K562 (cell line): Measurements from ENCODE around the gene C20orf96. TPM values are rescaled to one million over a fixed set of nuclear protein-coding genes. Genes with fewer than 3 reads are reported as not detected.

Source experiments
- HDGF ChIP-seq: fragments of 450-650 bp; IDR thresholded peaks from 2 replicates; pipeline ENCODE4 v1.6.1; 2016
- NCOA1 ChIP-seq: fragments of 450-650 bp; IDR thresholded peaks from 2 replicates; pipeline ENCODE4 v1.6.1; 2016; ENCODE audit warnings: low read depth
- NCOR1 ChIP-seq: fragments of 450-650 bp; IDR thresholded peaks from 2 replicates; pipeline ENCODE4 v1.6.1; 2016; ENCODE audit warnings: mild to moderate bottlenecking, moderate library complexity
- PYGO2 ChIP-seq: fragments of 450-650 bp; IDR thresholded peaks from 2 replicates; pipeline ENCODE4 v1.6.1; 2016; ENCODE audit warnings: mild to moderate bottlenecking, missing genetic modification characterization, moderate library complexity, missing compliant biosample characterization
- RFX1 ChIP-seq: fragments of 450-650 bp; IDR thresholded peaks from 2 replicates; pipeline ENCODE4 v1.6.1; 2016; ENCODE audit warnings: mild to moderate bottlenecking, moderate library complexity
- RFX5 ChIP-seq: IDR thresholded peaks from 2 replicates; pipeline ENCODE4 v1.6.1; 2011; ENCODE audit warnings: low read depth, mild to moderate bottlenecking, improper control_type of control experiment, low read length
- RFX7 ChIP-seq: fragments of 250-450 bp; sonication (Bioruptor Pico); IDR thresholded peaks from 2 replicates; pipeline ENCODE4 v1.5.1; 2021; ENCODE audit warnings: mild to moderate bottlenecking
- SIX5 ChIP-seq, 2 experiments: IDR thresholded peaks; 2 replicates each; pipeline ENCODE4 v1.6.1; 2011; ENCODE audit warnings: low read length in 2 of 2, borderline replicate concordance in 1 of 2, low read depth in 1 of 2, mild to moderate bottlenecking in 1 of 2, moderate library complexity in 1 of 2; ENCODE audit not compliant: insufficient read depth in 1 of 2
- SRF ChIP-seq, 2 experiments: fragments of 250-450, 450-650 bp in 1 of 2; sonication (Bioruptor Pico) in 1 of 2; sonication (generic) in 1 of 2; formaldehyde crosslinking; IDR thresholded peaks; 2 replicates each; pipeline versions ENCODE4 v1.5.0 to v1.5.1; 2020 to 2022; ENCODE audit warnings: mild to moderate bottlenecking in 1 of 2, missing genetic modification reagents in 1 of 2
- ZBTB7A ChIP-seq: IDR thresholded peaks from 2 replicates; pipeline ENCODE4 v1.6.1; 2011; ENCODE audit warnings: low read depth, mild to moderate bottlenecking, low read length, moderate library complexity, borderline replicate concordance; ENCODE audit not compliant: control insufficient read depth
- ZNF282 ChIP-seq: sonication (generic); formaldehyde crosslinking; IDR thresholded peaks from 2 replicates; pipeline ENCODE4 v1.8.1; 2023; ENCODE audit warnings: missing genetic modification reagents
- ZNF3 ChIP-seq: fragments of 250-450 bp; sonication (Bioruptor Pico); IDR thresholded peaks from 2 replicates; pipeline ENCODE4 v1.5.0; 2021; ENCODE audit warnings: mild to moderate bottlenecking, moderate library complexity
- ZNF583 ChIP-seq: fragments of 250-450 bp; sonication (Bioruptor Pico); IDR thresholded peaks from 2 replicates; pipeline ENCODE4 v1.4.0; 2020
- ZNF668 ChIP-seq: fragments of 250-450 bp; sonication (Bioruptor Pico); IDR thresholded peaks from 2 replicates; pipeline ENCODE4 v1.8.0; 2022; ENCODE audit warnings: mild to moderate bottlenecking, inconsistent platforms
- polyA plus RNA-seq, 8 experiments: library from polyadenylated mRNA; depleted of rRNA in 4 of 8; stranded (reverse) in 5 of 8; unstranded in 3 of 8; fragments of >200 nt; fragmentation: Nextera tagmentation in 2 of 8; fragmentation: Illumina TruSeq in 1 of 8; extraction: Ambion mirVana in 2 of 8; extraction: Trizol in 1 of 8; gene quantifications; 2 replicates each; pipeline versions ENCODE4 v1.2.1 to v1.2.3, GENCODE V29; 2011 to 2014; ENCODE audit warnings: inconsistent platforms in 1 of 8, missing spikeins in 1 of 8
- total RNA-seq, 7 experiments: library from RNA; depleted of rRNA in 6 of 7; stranded (reverse); fragments of >200 nt in 6 of 7; fragmentation: Illumina TruSeq in 2 of 7; extraction: Trizol in 2 of 7; gene quantifications; 2 replicates each; pipeline versions ENCODE4 v1.2.1 to v1.2.3, GENCODE V29; 2011 to 2021; ENCODE audit warnings: low replicate concordance in 1 of 7
- TF ChIP-seq, protein P1 (sequence below): sonication (generic); formaldehyde crosslinking; IDR thresholded peaks from 2 replicates; pipeline ENCODE4 v1.5.0; 2020; ENCODE audit warnings: missing genetic modification reagents
- TF ChIP-seq, protein P2 (sequence below): fragments of 250-450 bp; sonication (Bioruptor Pico); IDR thresholded peaks from 2 replicates; pipeline ENCODE4 v1.9.0; 2021; ENCODE audit warnings: mild to moderate bottlenecking, inconsistent platforms
- TF ChIP-seq, protein P3 (sequence below), 2 experiments: IDR thresholded peaks in 1 of 2; conservative IDR thresholded peaks in 1 of 2; 2 replicates each; pipeline ENCODE4 v1.6.1; 2016; ENCODE audit warnings: low read depth in 2 of 2, mild to moderate bottlenecking in 1 of 2, missing compliant biosample characterization in 1 of 2, missing genetic modification characterization in 1 of 2, moderate library complexity in 1 of 2
- TF ChIP-seq, protein P4 (sequence below), 3 experiments: fragments of 200-800 bp in 1 of 3; fragments of 250-450 bp in 1 of 3; fragments of 450-650 bp in 1 of 3; sonication (Bioruptor Pico) in 1 of 3; sonication (Bioruptor generic) in 1 of 3; formaldehyde crosslinking in 1 of 3; IDR thresholded peaks; 2 replicates each; pipeline versions ENCODE4 v1.6.1 to v1.8.0; 2016 to 2022; ENCODE audit warnings: mild to moderate bottlenecking in 2 of 3, missing genetic modification characterization in 2 of 3, missing compliant biosample characterization in 1 of 3, moderate library complexity in 1 of 3

Gene C20orf96
- total and polyA plus RNA-seq, 9 of the 15 experiments (the other 6 are each of a cell fraction or from before 2014, with no cell fraction given), result 1.7 to 11.7 (median 4.2) TPM

DNA sequence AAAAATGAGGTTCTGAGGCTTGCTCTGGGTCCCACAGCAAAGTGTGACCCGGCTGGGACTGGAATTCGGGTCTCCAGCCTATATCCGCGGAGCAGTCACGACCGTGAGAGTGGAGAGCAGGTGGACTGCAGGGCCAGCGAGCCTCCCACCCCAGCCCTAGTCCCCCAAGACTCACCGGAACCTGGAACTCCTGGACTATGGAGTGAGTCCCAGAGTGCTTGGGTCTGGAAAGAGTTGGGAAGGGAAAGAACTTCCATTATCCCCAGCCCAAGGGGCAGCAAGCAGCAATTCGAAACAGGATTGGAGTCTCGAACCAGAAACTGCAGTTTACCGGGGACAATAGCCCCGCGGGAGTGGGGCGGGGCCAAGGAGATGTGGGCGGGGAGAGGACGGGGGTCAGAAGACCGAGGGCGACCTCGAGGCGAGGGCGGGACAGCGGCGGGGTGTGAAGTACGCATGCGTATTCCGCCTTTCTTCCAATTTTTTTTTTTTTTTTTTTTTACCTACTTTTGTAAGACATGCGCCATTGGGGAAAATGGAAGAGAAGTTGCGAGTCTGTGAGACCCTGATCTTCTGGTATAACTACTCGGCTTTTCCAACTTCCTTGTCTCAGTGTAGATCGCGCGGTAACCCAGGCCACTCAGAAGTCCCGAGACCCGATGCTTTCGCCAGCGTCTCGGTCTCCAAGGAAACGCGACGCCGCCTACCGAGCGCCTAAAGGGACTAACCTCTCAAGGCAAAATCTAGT is at the start of gene C20orf96 (continued):
- TF ChIP-seq ZNF668 (CRISPR knock-in tag), result no peak
- TF ChIP-seq, protein P1, sequence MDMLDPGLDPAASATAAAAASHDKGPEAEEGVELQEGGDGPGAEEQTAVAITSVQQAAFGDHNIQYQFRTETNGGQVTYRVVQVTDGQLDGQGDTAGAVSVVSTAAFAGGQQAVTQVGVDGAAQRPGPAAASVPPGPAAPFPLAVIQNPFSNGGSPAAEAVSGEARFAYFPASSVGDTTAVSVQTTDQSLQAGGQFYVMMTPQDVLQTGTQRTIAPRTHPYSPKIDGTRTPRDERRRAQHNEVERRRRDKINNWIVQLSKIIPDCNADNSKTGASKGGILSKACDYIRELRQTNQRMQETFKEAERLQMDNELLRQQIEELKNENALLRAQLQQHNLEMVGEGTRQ (CRISPR knock-in tag), result no peak
- TF ChIP-seq NCOA1, result no peak
- no peak for TF ChIP-seq RFX5
- no peak for TF ChIP-seq RFX7 (CRISPR knock-in tag)
- peak; percentile 33; the same call in 1 of the 2 replicates for TF ChIP-seq ZBTB7A
- TF ChIP-seq NCOR1, result no peak
- TF ChIP-seq SRF (CRISPR knock-in tag; IDR thresholded peaks at IDR 0.05), result no peak
- no peak for TF ChIP-seq SIX5 (IDR thresholded peaks at IDR 0.05; ENCODE audit: borderline replicate concordance in 1 of 2, insufficient read depth in 1 of 2, low read depth in 1 of 2, low read length in 2 of 2)
- TF ChIP-seq, protein P2, sequence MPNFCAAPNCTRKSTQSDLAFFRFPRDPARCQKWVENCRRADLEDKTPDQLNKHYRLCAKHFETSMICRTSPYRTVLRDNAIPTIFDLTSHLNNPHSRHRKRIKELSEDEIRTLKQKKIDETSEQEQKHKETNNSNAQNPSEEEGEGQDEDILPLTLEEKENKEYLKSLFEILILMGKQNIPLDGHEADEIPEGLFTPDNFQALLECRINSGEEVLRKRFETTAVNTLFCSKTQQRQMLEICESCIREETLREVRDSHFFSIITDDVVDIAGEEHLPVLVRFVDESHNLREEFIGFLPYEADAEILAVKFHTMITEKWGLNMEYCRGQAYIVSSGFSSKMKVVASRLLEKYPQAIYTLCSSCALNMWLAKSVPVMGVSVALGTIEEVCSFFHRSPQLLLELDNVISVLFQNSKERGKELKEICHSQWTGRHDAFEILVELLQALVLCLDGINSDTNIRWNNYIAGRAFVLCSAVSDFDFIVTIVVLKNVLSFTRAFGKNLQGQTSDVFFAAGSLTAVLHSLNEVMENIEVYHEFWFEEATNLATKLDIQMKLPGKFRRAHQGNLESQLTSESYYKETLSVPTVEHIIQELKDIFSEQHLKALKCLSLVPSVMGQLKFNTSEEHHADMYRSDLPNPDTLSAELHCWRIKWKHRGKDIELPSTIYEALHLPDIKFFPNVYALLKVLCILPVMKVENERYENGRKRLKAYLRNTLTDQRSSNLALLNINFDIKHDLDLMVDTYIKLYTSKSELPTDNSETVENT (CRISPR knock-in tag), result no peak
- TF ChIP-seq, protein P3, sequence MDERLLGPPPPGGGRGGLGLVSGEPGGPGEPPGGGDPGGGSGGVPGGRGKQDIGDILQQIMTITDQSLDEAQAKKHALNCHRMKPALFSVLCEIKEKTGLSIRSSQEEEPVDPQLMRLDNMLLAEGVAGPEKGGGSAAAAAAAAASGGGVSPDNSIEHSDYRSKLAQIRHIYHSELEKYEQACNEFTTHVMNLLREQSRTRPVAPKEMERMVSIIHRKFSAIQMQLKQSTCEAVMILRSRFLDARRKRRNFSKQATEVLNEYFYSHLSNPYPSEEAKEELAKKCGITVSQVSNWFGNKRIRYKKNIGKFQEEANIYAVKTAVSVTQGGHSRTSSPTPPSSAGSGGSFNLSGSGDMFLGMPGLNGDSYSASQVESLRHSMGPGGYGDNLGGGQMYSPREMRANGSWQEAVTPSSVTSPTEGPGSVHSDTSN (CRISPR knock-in tag; IDR thresholded peaks at IDR 0.05; ENCODE audit: low read depth), result no peak
- TF ChIP-seq, protein P3 (tag; conservative IDR thresholded peaks at IDR 0.05; ENCODE audit: low read depth), result no peak
- TF ChIP-seq PYGO2 (tag), result no peak
- peak; percentile 94 for TF ChIP-seq RFX1
- TF ChIP-seq ZNF3 (CRISPR knock-in tag), result no peak
- no peak for TF ChIP-seq HDGF
- no peak for TF ChIP-seq ZNF282 (CRISPR knock-in tag)
- no peak for TF ChIP-seq ZNF583
- TF ChIP-seq, protein P4, sequence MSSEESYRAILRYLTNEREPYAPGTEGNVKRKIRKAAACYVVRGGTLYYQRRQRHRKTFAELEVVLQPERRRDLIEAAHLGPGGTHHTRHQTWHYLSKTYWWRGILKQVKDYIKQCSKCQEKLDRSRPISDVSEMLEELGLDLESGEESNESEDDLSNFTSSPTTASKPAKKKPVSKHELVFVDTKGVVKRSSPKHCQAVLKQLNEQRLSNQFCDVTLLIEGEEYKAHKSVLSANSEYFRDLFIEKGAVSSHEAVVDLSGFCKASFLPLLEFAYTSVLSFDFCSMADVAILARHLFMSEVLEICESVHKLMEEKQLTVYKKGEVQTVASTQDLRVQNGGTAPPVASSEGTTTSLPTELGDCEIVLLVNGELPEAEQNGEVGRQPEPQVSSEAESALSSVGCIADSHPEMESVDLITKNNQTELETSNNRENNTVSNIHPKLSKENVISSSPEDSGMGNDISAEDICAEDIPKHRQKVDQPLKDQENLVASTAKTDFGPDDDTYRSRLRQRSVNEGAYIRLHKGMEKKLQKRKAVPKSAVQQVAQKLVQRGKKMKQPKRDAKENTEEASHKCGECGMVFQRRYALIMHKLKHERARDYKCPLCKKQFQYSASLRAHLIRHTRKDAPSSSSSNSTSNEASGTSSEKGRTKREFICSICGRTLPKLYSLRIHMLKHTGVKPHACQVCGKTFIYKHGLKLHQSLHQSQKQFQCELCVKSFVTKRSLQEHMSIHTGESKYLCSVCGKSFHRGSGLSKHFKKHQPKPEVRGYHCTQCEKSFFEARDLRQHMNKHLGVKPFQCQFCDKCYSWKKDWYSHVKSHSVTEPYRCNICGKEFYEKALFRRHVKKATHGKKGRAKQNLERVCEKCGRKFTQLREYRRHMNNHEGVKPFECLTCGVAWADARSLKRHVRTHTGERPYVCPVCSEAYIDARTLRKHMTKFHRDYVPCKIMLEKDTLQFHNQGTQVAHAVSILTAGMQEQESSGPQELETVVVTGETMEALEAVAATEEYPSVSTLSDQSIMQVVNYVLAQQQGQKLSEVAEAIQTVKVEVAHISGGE (CRISPR knock-in tag; IDR thresholded peaks at IDR 0.05), result no peak
